Prostate gland (tissue), 2 donors: ENCODE results near the gene THSD4. TPM values are rescaled to one million over a fixed set of nuclear protein-coding genes. Genes with fewer than 3 reads are reported as not detected.

Experiments
- DNase-seq: peaks from one replicate; pipeline ENCODE4 v3.0.0-alpha.2; 2019; ENCODE audit warnings: low spot score
- H3K27ac ChIP-seq, 2 donors: fragments of 200-600 bp; sonication (generic); 2 replicates each; pipeline ENCODE4 v1.5.1; 2017 to 2019
- H3K27me3 ChIP-seq: fragments of 200-600 bp; sonication (generic); replicated peaks from 2 replicates; pipeline ENCODE4 v1.5.1; 2019; ENCODE audit not compliant: insufficient read depth
- H3K36me3 ChIP-seq, 2 donors: fragments of 200-600 bp; sonication (generic); 1 replicate in 1 of 2; 2 replicates in 1 of 2; pipeline versions ENCODE4 v1.5.1 to v1.8.1; 2017 to 2019
- H3K4me1 ChIP-seq: fragments of 200-600 bp; sonication (generic); replicated peaks from 2 replicates; pipeline ENCODE4 v1.5.1; 2019
- H3K4me3 ChIP-seq, 2 donors: fragments of 200-600 bp; sonication (generic); 2 replicates each; pipeline ENCODE4 v1.5.1; 2017 to 2019
- H3K9me3 ChIP-seq: fragments of 200-600 bp; sonication (generic); 2 replicates; pipeline ENCODE4 v1.5.1; 2017
- CTCF ChIP-seq, 4 experiments: fragments of 200-600 bp in 2 of 4; fragments of 450-650 bp in 2 of 4; sonication (generic) in 2 of 4; IDR thresholded peaks; 1 replicate in 3 of 4; 2 replicates in 1 of 4; pipeline ENCODE4 v1.5.1; 2016 to 2019; ENCODE audit warnings: antibody characterized with exemption in 4 of 4, mild to moderate bottlenecking in 2 of 4, moderate library complexity in 2 of 4
- POLR2A ChIP-seq: fragments of 450-650 bp; IDR thresholded peaks from one replicate; pipeline ENCODE4 v1.6.1; 2016; ENCODE audit warnings: antibody characterized with exemption, mild to moderate bottlenecking
- POLR2AphosphoS5 ChIP-seq: sonication (generic); formaldehyde crosslinking; IDR thresholded peaks from one replicate; pipeline ENCODE4 v1.6.1; 2017; ENCODE audit warnings: antibody characterized with exemption
- WGBS: methylation state at CpG from one replicate; pipeline ENCODE4 v1.1.5; 2018; 5-methylcytosine and 5-hydroxymethylcytosine counted together
- intact Hi-C: fragments of 100-400 bp; cut with DNase I; formaldehyde crosslinking; loops from one replicate; pipeline ENCODE4 v1.14.2; 2022
- total RNA-seq, 2 donors: library from RNA; depleted of rRNA; stranded (reverse); fragments of >200 nt; gene quantifications; one replicate each; pipeline ENCODE4 v1.1.0, GENCODE V29; 2016

Gene THSD4
- total RNA-seq, 2 donors from 2014 or later, result 84.1 to 223 TPM

DNA sequence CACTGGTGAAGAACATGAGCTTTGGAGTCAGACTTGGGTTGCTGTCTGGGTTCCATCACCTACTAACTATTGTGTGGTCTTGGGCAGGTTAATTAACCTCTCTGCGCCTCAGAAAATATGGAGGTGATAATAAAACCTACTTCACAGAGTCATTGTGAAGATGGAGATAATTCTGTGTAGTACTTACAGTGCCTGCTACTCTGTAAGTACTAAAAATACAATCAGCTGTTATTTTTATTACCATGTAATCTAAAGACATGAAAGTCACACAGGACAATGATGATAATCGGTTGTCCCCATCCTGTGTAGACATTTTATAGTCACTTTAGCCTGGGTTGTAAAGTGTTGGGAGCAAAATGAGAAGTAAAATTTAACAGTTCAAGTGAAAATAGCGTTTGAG lies 334.1 kb downstream of the THSD4 start:
- TF ChIP-seq POLR2A (no peak), CTCF (IDR thresholded peaks at IDR 0.05) (no peak), POLR2AphosphoS5 (no peak)
- H3K36me3 ChIP-seq, result no peaks in the 10 kb centered on the region
- no peak overlapping the region for H3K4me3 ChIP-seq
- intact Hi-C loops, result loop anchor here (2.0 to 10.0 kb wide), 4 partner anchors 203 to 555 kb away; partner anchors contain the start of genes LRRC49 and THAP10
- H3K9me3 ChIP-seq, result no peaks in the 10 kb centered on the region
- WGBS, result 38% methylated on average over 3 of the region's 3 CpGs
- H3K27ac ChIP-seq, result peak overlapping the region; percentile 70 to 80
- peaks cover 2% of the 10 kb centered on the region for H3K4me1 ChIP-seq
- H3K27me3 ChIP-seq, result no peaks in the 10 kb centered on the region
- DNase-seq, result no peak

DNA sequence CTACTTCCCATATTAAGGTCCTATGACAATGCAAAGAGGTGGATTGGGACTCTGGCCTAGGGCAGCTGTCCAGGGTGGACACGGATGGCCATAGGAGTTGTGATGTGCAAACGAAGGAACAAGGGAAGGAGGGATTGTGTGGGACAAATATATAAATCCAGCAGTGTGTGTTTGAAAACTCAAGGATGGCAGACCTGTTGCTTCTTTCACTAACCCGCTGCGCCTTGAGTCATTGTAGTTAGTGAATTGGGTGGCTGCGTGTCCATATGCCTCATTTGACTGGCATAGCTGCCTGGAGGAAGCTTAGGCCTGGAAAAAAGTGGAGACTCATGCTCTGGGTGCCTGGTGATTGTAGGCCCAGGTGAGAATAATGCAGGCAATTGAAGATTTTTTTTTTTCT lies 334.7 kb downstream of the THSD4 start:
- 70% methylated on average over 5 of the region's 5 CpGs for WGBS
- peak overlapping the region; percentile 70 to 80 for H3K27ac ChIP-seq
- H3K4me1 ChIP-seq, result peaks cover 5% of the 10 kb centered on the region
- H3K36me3 ChIP-seq, result no peaks in the 10 kb centered on the region
- no peak for DNase-seq
- no peak overlapping the region for H3K4me3 ChIP-seq
- no peaks in the 10 kb centered on the region for H3K27me3 ChIP-seq
- TF ChIP-seq POLR2AphosphoS5 (no peak), POLR2A (no peak), CTCF (IDR thresholded peaks at IDR 0.05) (no peak)
- no peaks in the 10 kb centered on the region for H3K9me3 ChIP-seq
- intact Hi-C loops, result loop anchor here (2.0 to 10.0 kb wide), 5 partner anchors 202 to 705 kb away; partner anchors contain the start of genes LRRC49 and THAP10

DNA sequence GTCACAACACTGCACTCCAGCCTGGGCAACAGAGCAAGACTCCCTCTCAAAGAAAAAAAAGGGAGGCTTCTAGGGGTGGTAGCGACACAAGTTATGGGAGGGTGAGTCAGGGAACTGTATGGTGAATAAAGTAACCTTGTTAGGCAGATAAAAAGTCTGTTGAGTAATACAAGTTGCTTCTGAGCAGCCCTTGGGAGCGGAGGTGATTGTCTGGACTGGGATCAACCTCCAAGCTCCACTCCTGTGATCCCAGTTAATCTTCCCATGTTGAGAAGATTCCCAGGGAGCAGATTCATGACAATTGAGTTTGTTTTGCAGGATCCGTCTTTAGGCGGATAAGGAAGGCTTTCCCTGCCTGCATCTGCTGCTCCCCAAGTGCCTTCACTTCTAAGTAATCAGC lies 335.9 kb downstream of the THSD4 start:
- peaks cover 5% of the 10 kb centered on the region for H3K4me1 ChIP-seq
- H3K36me3 ChIP-seq, result no peaks in the 10 kb centered on the region
- WGBS, result 96% methylated on average over 4 of the region's 4 CpGs
- intact Hi-C loops, result loop anchor here (10.0 kb wide), 1 partner anchor 704 kb away; no protein-coding TSS in a partner anchor
- DNase-seq, result no peak
- H3K27me3 ChIP-seq, result no peaks in the 10 kb centered on the region
- H3K27ac ChIP-seq, result no peak overlapping the region
- no peaks in the 10 kb centered on the region for H3K9me3 ChIP-seq
- no peak for TF ChIP-seq POLR2AphosphoS5
- no peak for TF ChIP-seq CTCF (IDR thresholded peaks at IDR 0.05)
- no peak for TF ChIP-seq POLR2A
- no peak overlapping the region for H3K4me3 ChIP-seq

DNA sequence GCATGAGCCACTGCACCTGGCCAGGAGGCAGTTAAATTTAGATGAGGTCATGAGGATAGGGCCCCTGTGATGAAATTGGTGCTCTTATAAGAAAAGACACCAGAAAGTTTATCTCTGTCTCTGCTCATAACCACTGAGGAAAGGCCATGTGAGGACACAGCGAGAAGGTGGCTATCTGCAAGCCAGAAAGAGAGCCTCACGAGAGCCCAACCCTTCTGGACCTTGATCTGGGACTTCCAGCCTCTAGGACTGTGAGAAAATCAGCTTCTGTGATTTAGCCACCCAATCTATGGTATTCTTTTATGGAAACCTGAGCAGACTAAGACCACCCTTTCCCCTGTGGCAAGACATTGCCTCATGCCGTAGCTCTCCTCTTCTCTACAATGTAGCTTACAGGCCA lies 337.6 kb downstream of the THSD4 start:
- Histone ChIP-seq H3K27ac (no peak overlapping the region), H3K4me3 (no peak overlapping the region), H3K27me3 (no peaks in the 10 kb centered on the region), H3K9me3 (no peaks in the 10 kb centered on the region), H3K36me3 (no peaks in the 10 kb centered on the region), H3K4me1 (peaks cover 5% of the 10 kb centered on the region)
- 72% methylated on average over 3 of the region's 3 CpGs for WGBS
- intact Hi-C loops, result loop anchor here (10.0 kb wide), 1 partner anchor 702 kb away; no protein-coding TSS in a partner anchor
- TF ChIP-seq POLR2A, result no peak
- no peak for TF ChIP-seq CTCF (IDR thresholded peaks at IDR 0.05)
- TF ChIP-seq POLR2AphosphoS5, result no peak
- DNase-seq, result no peak

DNA sequence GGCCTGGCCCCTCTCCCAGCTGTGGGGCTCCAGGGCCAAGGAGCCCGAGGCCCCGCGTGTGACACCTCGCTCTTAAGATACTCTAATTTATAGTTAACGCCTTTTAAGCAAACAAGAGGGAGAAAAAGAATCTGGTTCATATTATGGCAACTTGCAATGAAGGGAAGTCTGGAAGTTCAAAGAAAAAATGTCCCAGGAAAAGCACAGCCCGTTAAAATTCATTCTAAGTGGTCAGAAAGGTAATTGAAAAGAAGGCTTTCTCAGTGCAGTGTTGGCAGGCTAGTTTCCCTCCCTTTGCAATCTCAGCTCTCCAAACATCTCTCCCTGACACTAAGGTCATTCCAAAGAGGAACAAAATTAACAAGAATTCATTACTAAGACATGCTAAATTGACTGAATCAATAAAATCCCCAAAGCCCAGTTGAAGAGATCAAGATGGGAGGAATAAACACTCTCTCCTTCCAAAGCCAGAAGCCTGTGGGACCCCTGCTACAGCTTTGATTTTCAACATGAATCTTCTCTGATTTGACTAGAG lies 339.3 kb downstream of the THSD4 start:
- Histone ChIP-seq H3K27ac (peak overlapping the region; percentile 20 to 55), H3K4me3 (no peak overlapping the region), H3K9me3 (no peaks in the 10 kb centered on the region), H3K4me1 (peaks cover 3% of the 10 kb centered on the region), H3K36me3 (no peaks in the 10 kb centered on the region), H3K27me3 (no peaks in the 10 kb centered on the region)
- TF ChIP-seq POLR2AphosphoS5 (no peak), CTCF (IDR thresholded peaks at IDR 0.05) (no peak), POLR2A (no peak)
- DNase-seq, result no peak
- intact Hi-C loops, result loop anchor here (10.0 kb wide), 1 partner anchor 700 kb away; no protein-coding TSS in a partner anchor
- 39% methylated on average over 6 of the region's 6 CpGs for WGBS
